IMR-90 (cell line): ENCODE measurements around the gene FAM163A. TPM values are rescaled to one million over a fixed set of nuclear protein-coding genes. Genes with fewer than 3 reads are reported as not detected.

Experiments
- ATAC-seq: fragments of 200-7000 bp; cut with Tn5 transposase; 2 replicates; pipeline ENCODE4 v1.9.1; 2020; ENCODE audit warnings: low read depth, mild to moderate bottlenecking, moderate library complexity
- BruUV-seq: library from RNA; stranded (reverse); fragments of 400-500 nt; replicated peaks from 2 replicates; lab custom pipeline; 2021; lab: Mats Ljungman, UMichigan
- CTCF ChIA-PET: fragments of 300-600 bp; formaldehyde crosslinking; extraction: SDS; loops from one replicate; lab custom pipeline; 2021; ENCODE audit warnings: antibody characterized with exemption; lab: Yijun Ruan, JAX
- POLR2A ChIA-PET: fragments of 300-600 bp; sonication (Branson Sonifier 250); formaldehyde crosslinking; loops from one replicate; lab custom pipeline; 2022; ENCODE audit warnings: antibody characterized with exemption; ENCODE audit not compliant: unreplicated experiment; lab: Charles Lee
- DNase-seq: peaks from one replicate; pipeline ENCODE4 v3.0.0; 2013
- H2AFZ ChIP-seq: replicated peaks from 2 replicates; pipeline ENCODE3; 2013; ENCODE audit warnings: low read length, mild to moderate bottlenecking; ENCODE audit not compliant: poor library complexity
- H2AK5ac ChIP-seq: 2 replicates; pipeline ENCODE4 v1.6.1; 2013; ENCODE audit warnings: low read depth, low read length, inconsistent platforms
- H2AK9ac ChIP-seq: replicated peaks from 2 replicates; pipeline ENCODE3; 2013; ENCODE audit warnings: mild to moderate bottlenecking, low read depth, low read length, moderate library complexity; ENCODE audit not compliant: poor library complexity
- H2BK120ac ChIP-seq: 2 replicates; pipeline ENCODE4 v1.6.1; 2013; ENCODE audit warnings: low read depth, low read length, inconsistent platforms
- H2BK15ac ChIP-seq: 3 replicates; pipeline ENCODE4 v1.6.1; 2013; ENCODE audit warnings: low read depth, low read length, inconsistent platforms
- H2BK20ac ChIP-seq: 2 replicates; pipeline ENCODE4 v1.6.1; 2013; ENCODE audit warnings: low read depth, mild to moderate bottlenecking, inconsistent platforms, low read length, moderate library complexity
- H2BK5ac ChIP-seq: 2 replicates; pipeline ENCODE4 v1.6.1; 2013; ENCODE audit warnings: mild to moderate bottlenecking, low read depth, low read length, inconsistent platforms; ENCODE audit not compliant: poor library complexity, severe bottlenecking
- H3K14ac ChIP-seq: replicated peaks from 2 replicates; pipeline ENCODE4 v1.6.1; 2013; ENCODE audit warnings: low read depth, low read length, inconsistent platforms
- H3K18ac ChIP-seq: 2 replicates; pipeline ENCODE4 v1.6.1; 2013; ENCODE audit warnings: low read depth, low read length, control low read depth
- H3K23ac ChIP-seq: 2 replicates; pipeline ENCODE4 v1.6.1; 2013; ENCODE audit warnings: low read depth, low read length, inconsistent platforms
- H3K27ac ChIP-seq: 2 replicates; pipeline ENCODE4 v1.5.1; 2013; ENCODE audit warnings: mild to moderate bottlenecking, control low read depth, low read length; ENCODE audit not compliant: insufficient read depth
- H3K27me3 ChIP-seq: 2 replicates; pipeline ENCODE4 v1.6.1; 2013; ENCODE audit warnings: low read length; ENCODE audit not compliant: control insufficient read depth, insufficient read depth
- H3K36me3 ChIP-seq: 2 replicates; pipeline ENCODE4 v1.6.1; 2013; ENCODE audit warnings: low read length, mixed read lengths; ENCODE audit not compliant: control insufficient read depth, insufficient read depth
- H3K4ac ChIP-seq: 2 replicates; pipeline ENCODE4 v1.6.1; 2013; ENCODE audit warnings: low read depth, low read length, inconsistent platforms
- H3K4me1 ChIP-seq: 2 replicates; pipeline ENCODE4 v1.6.1; 2013; ENCODE audit warnings: low read length, mixed read lengths; ENCODE audit not compliant: control insufficient read depth, insufficient read depth
- H3K4me2 ChIP-seq: 2 replicates; pipeline ENCODE4 v1.6.1; 2013; ENCODE audit warnings: low read depth, mild to moderate bottlenecking, control low read depth, low read length, moderate library complexity
- H3K4me3 ChIP-seq: 2 replicates; pipeline ENCODE4 v1.5.1; 2013; ENCODE audit warnings: low read depth, mild to moderate bottlenecking, control low read depth, low read length, moderate library complexity; ENCODE audit not compliant: insufficient read depth
- H3K56ac ChIP-seq: 2 replicates; pipeline ENCODE4 v1.6.1; 2013; ENCODE audit warnings: low read length, inconsistent platforms; ENCODE audit not compliant: insufficient read depth; ENCODE audit errors: extremely low read depth
- H3K79me1 ChIP-seq, 2 experiments: 2 replicates each; pipeline ENCODE4 v1.6.1; 2013; ENCODE audit warnings: low read length in 2 of 2, inconsistent platforms in 1 of 2, low read depth in 1 of 2
- H3K9ac ChIP-seq: 2 replicates; pipeline ENCODE4 v1.6.1; 2013; ENCODE audit warnings: low read depth, low read length, control low read depth
- H3K9me1 ChIP-seq: 2 replicates; pipeline ENCODE4 v1.6.1; 2013; ENCODE audit warnings: low read length, inconsistent platforms; ENCODE audit not compliant: insufficient read depth
- H3K9me3 ChIP-seq: 2 replicates; pipeline ENCODE4 v1.6.1; 2013; ENCODE audit warnings: low read length; ENCODE audit not compliant: control insufficient read depth, insufficient read depth
- H4K20me1 ChIP-seq: 2 replicates; pipeline ENCODE4 v1.6.1; 2013; ENCODE audit warnings: low read length, inconsistent platforms; ENCODE audit not compliant: insufficient read depth
- H4K5ac ChIP-seq: 2 replicates; pipeline ENCODE4 v1.6.1; 2013; ENCODE audit warnings: mild to moderate bottlenecking, low read depth, low read length, control low read depth
- H4K8ac ChIP-seq, 2 experiments: 2 replicates each; pipeline ENCODE4 v1.6.1; 2013; ENCODE audit warnings: low read depth in 2 of 2, low read length in 2 of 2, control low read depth in 1 of 2, inconsistent platforms in 1 of 2
- H4K91ac ChIP-seq: 2 replicates; pipeline ENCODE4 v1.6.1; 2013; ENCODE audit warnings: low read depth, low read length, inconsistent platforms; ENCODE audit not compliant: insufficient read depth
- CHD1 ChIP-seq: IDR thresholded peaks from 2 replicates; pipeline ENCODE4 v1.6.1; 2012; ENCODE audit warnings: low read depth, low read length, improper control_type of control experiment
- FOS ChIP-seq: fragments of 150-350 bp; IDR thresholded peaks from 2 replicates; pipeline ENCODE4 v1.6.1; 2016; ENCODE audit warnings: low read depth, low read length
- MAZ ChIP-seq: IDR thresholded peaks from 2 replicates; pipeline ENCODE4 v1.6.1; 2012; ENCODE audit warnings: low read depth, mild to moderate bottlenecking, low read length, improper control_type of control experiment, moderate library complexity, borderline replicate concordance
- POLR2A ChIP-seq: IDR thresholded peaks from 2 replicates; pipeline ENCODE4 v1.6.1; 2012; ENCODE audit warnings: mild to moderate bottlenecking, low read depth, low read length
- RCOR1 ChIP-seq: IDR thresholded peaks from 2 replicates; pipeline ENCODE4 v1.6.1; 2012; ENCODE audit warnings: mild to moderate bottlenecking, low read length, improper control_type of control experiment; ENCODE audit not compliant: insufficient replicate concordance
- RFX5 ChIP-seq: IDR thresholded peaks from 2 replicates; pipeline ENCODE4 v1.8.0; 2012; ENCODE audit warnings: low read depth, mild to moderate bottlenecking, low read length, moderate library complexity
- WGBS, 2 experiments: methylation state at CpG; one replicate each; pipeline versions ENCODE4 v1.1.5 to v1.1.7; 2013; ENCODE audit warnings: missing lambda C conversion rate in 2 of 2; ENCODE audit not compliant: insufficient read length in 1 of 2; ENCODE audit errors: extremely low coverage in 2 of 2; 5-methylcytosine and 5-hydroxymethylcytosine counted together
- dilution Hi-C: fragments of 300-500 bp; cut with HindIII; formaldehyde crosslinking; loops from one replicate; pipeline ENCODE4 v1.14.3; 2018; ENCODE audit warnings: low sequenced_read_pairs; ENCODE audit not compliant: unreplicated experiment
- in situ Hi-C: fragments of 300-500 bp; cut with MboI; formaldehyde crosslinking; loops from 3 replicates; pipeline ENCODE4 v1.14.3; 2019; ENCODE audit warnings: low sequenced_read_pairs, inconsistent platforms, mixed read lengths
- intact Hi-C: fragments of 100-400 bp; cut with micrococcal nuclease; formaldehyde crosslinking; loops from 2 replicates; pipeline ENCODE4 v1.10.0; 2022
- polyA plus RNA-seq, 3 experiments: library from polyadenylated mRNA; depleted of rRNA; stranded (reverse); fragments of >200 nt; gene quantifications; 2 replicates each; pipeline ENCODE4 v1.2.3, GENCODE V29; 2012; ENCODE audit warnings: low replicate concordance in 1 of 3
- total RNA-seq: library from RNA; depleted of rRNA; stranded (reverse); fragments of >200 nt; gene quantifications from 2 replicates; pipeline ENCODE4 v1.2.3, GENCODE V29; 2012

The FAM163A gene
- total and polyA plus RNA-seq, 2 of the 4 experiments (the other 2 are of a cell fraction): not detected

DNA sequence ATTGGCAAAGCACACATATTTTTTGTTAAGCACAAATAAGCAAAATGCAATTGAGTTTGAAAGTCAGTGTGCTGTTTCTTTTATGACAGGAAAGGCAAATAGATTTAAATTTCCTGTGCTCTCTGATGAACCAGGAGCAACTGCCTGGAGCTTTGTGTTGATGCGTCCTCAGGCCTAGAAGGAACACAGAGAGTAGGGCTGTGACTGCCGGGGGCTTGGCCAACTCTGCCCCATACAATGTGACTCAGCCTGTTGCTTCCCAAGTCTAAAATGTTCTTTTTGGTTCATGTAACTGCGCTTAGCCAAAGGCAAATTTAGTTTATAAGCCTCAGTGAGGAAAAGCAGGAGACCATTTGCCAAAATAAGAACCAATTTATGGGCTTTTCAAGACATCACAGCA, 97.0 kb downstream of the FAM163A start:
- no peak overlapping the region for H2AK5ac ChIP-seq
- POLR2A ChIA-PET: no interaction called here
- H3K9me3 ChIP-seq: no peaks in the 10 kb centered on the region
- no peaks in the 10 kb centered on the region; the same call in 1 of the 2 replicates for H3K9me1 ChIP-seq
- no peak for DNase-seq
- no peak overlapping the region for H2BK120ac ChIP-seq
- no peak overlapping the region for H3K27ac ChIP-seq
- no peak overlapping the region for H3K4me2 ChIP-seq
- H3K4me3 ChIP-seq: no peak overlapping the region
- dilution Hi-C loops (no loop called here), in situ Hi-C loops (no loop called here), intact Hi-C loops (loop anchor here (5.0 kb wide), 1 partner anchor 82 kb away; no protein-coding TSS in a partner anchor)
- H4K5ac ChIP-seq: no peak overlapping the region
- H2AFZ ChIP-seq: no peak overlapping the region
- no peak for TF ChIP-seq FOS
- TF ChIP-seq RCOR1: no peak
- TF ChIP-seq POLR2A: no peak
- TF ChIP-seq RFX5: no peak
- no peak for TF ChIP-seq CHD1
- no peak for TF ChIP-seq MAZ
- H3K36me3 ChIP-seq: peaks cover 14% of the 10 kb centered on the region
- no TSS peak for BruUV-seq
- peaks cover 2% of the 10 kb centered on the region; the same call in 1 of the 2 replicates for H3K4me1 ChIP-seq
- no peak overlapping the region for H3K23ac ChIP-seq
- no peak overlapping the region for H2BK15ac ChIP-seq
- no peaks in the 10 kb centered on the region for H3K27me3 ChIP-seq
- H3K56ac ChIP-seq: no peak overlapping the region
- H2BK20ac ChIP-seq: no peak overlapping the region
- WGBS, 2 experiments: no CpG with 5 or more reads among the region's 3 CpGs
- no peak overlapping the region for H2AK9ac ChIP-seq
- CTCF ChIA-PET: interaction anchor here (1.0 kb wide), 1 partner anchor 26 kb away, joined by 3 read pairs; no protein-coding TSS in a partner anchor
- no peak overlapping the region for H3K9ac ChIP-seq
- H4K20me1 ChIP-seq: 0 out of 2 replicates have a peak, but pooled peaks cover 4% of the 10 kb centered on the region
- no peak overlapping the region for H4K8ac ChIP-seq
- no peak overlapping the region for H3K18ac ChIP-seq
- no peak overlapping the region for H3K4ac ChIP-seq
- peaks cover 11 to 20% of the 10 kb centered on the region in 2 experiments for H3K79me1 ChIP-seq
- H4K91ac ChIP-seq: no peak overlapping the region
- H3K14ac ChIP-seq: no peak overlapping the region
- H2BK5ac ChIP-seq: no peak overlapping the region
- no peak for ATAC-seq
